ENCODE measurements around the gene DCAKD.

DCAKD gene

DNA sequence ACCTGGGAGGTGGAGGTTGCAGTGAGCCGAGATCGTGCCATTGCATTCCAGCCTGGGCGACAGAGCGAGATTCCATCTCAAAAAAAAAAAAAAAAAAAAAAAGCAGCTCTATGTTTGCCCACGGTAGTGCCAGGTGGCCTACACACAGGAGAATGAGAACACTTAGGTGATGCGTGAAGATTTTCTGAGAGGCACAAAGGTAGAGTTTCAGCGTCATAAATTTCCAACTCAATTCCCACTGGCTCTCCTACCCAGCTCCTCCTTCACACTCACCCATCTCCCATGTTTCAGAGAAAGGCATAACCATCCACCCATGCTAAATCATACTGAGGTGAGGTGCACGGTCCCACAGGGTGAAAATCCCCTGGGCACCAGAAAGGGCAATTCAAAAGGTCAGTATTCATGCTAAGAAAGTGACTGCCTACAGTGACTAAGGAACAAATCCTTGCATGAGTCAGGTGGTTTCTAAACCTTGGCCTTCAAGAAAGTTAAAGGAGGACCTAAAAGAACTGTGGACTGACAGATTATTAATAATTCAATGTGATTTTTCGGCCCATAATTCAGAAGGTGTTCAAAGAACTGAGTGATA, 4.8 kb downstream of the DCAKD start:
- Histone ChIP-seq H3K27me3 (no peaks in the 10 kb centered on the region), H3K4me1 (peaks cover 5% of the 10 kb centered on the region; the same call in 1 of the 2 replicates), H3K36me3 (no peaks in the 10 kb centered on the region), H3K9me3 (no peaks in the 10 kb centered on the region), H3K4me3 (ENCODE audit: low read depth, low read length) (no peak overlapping the region)
- TF ChIP-seq, protein P1, sequence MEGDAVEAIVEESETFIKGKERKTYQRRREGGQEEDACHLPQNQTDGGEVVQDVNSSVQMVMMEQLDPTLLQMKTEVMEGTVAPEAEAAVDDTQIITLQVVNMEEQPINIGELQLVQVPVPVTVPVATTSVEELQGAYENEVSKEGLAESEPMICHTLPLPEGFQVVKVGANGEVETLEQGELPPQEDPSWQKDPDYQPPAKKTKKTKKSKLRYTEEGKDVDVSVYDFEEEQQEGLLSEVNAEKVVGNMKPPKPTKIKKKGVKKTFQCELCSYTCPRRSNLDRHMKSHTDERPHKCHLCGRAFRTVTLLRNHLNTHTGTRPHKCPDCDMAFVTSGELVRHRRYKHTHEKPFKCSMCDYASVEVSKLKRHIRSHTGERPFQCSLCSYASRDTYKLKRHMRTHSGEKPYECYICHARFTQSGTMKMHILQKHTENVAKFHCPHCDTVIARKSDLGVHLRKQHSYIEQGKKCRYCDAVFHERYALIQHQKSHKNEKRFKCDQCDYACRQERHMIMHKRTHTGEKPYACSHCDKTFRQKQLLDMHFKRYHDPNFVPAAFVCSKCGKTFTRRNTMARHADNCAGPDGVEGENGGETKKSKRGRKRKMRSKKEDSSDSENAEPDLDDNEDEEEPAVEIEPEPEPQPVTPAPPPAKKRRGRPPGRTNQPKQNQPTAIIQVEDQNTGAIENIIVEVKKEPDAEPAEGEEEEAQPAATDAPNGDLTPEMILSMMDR (IDR thresholded peaks at IDR 0.05; ENCODE audit: low read depth, low read length), result no peak
- no peak for DNase-seq

DNA sequence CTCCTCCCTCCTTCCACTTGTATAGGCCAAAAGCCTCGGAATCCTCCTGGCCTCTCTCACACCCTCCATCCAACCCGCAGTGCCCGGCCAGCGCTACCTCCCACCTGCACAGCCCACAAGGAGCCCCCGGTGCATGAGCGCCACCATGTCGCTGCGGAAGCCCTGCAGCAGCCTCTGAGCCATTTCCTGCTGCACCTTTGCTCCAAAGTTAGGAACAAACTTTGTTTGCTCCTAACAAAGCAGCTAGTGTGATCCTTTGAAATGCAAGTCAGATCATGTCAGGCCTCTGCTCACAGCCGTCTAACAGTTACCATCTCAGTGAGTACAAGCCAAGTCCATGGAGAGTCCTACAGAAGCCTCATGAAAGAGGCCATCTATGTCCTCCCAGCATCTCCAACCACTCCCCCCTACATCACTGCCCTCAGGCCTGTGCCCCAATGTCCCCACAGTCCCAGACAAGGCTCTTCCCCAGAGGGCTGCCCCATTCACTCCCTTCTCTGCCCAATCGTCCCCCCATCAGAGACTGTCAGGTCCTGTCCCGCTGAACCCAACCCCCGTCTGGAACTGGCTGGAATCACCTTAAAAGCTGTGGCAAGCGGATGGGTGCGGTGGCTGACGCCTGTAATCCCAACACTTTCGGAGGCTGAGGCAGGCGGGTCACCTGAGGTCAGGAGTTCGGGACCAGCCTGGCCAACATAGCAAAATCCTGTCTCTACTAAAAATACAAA, 7.5 kb downstream of the DCAKD start:
- Histone ChIP-seq H3K4me3 (ENCODE audit: low read depth, low read length) (no peak overlapping the region), H3K9me3 (no peaks in the 10 kb centered on the region), H3K4me1 (peaks cover 5% of the 10 kb centered on the region), H3K36me3 (no peaks in the 10 kb centered on the region), H3K27me3 (no peaks in the 10 kb centered on the region)
- DNase-seq, result no peak
- TF ChIP-seq, protein P1 (IDR thresholded peaks at IDR 0.05; ENCODE audit: low read depth, low read length), result no peak

DNA sequence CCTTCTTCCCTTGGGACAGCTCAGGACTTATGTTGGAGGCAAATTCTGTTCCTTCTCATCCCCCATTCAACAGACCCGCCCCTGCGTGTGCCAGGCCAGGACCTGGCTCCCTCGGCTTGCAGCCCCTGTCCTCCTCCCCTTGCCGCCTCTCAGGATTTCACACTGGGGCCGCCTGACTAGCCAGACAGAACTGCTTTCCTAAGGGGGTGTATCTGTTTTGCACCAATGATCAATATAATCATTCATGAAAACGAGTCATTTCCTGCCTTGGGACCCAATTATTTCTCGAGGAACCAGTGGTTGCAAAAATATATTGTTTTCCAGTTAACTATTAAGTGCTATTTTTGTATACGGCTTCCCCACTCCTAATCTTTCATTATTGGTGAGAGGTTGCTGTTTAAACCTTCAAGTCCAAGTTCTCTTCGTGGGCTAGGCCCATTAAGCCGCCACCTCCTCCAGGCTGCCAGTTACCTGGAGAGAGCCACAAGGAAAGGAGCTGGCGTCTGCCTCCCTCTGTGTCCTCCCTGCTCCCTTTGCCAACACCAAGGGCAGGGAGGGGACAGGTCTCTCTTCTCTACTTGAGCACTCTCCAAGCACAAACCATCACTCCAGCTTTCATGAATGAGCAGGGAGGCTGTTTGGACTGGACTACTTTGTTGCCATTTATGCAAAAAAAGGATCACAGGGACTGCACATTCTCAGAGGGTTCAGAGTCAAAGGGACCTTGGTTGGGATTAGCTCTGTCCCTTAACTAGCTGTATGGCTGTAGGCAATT, 8.9 kb downstream of the DCAKD start:
- DNase-seq, result no peak
- Histone ChIP-seq H3K27me3 (no peaks in the 10 kb centered on the region), H3K9me3 (no peaks in the 10 kb centered on the region), H3K4me3 (ENCODE audit: low read depth, low read length) (no peak overlapping the region), H3K4me1 (peaks cover 5% of the 10 kb centered on the region), H3K36me3 (no peaks in the 10 kb centered on the region)
- TF ChIP-seq, protein P1 (IDR thresholded peaks at IDR 0.05; ENCODE audit: low read depth, low read length), result no peak

DNA sequence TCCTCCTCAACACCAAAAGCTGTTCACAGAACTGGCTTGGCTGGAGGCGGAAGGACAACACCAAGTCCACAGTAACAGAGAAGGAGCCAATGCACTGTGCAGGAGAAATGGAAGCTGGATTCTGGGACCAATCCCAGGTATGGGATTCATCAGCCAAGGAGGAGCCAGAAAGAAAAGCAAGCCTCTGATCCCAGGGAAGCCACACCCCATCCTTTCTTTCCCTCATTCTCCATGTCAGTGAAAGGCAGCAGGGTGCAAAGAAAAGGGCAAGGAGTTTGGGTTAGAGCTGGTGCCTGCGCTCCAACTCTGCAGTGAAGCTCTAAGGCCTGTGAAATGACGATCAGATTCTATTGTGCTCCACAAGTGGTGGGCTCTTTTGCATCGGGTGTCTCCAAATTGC, 11.0 kb downstream of the DCAKD start:
- Histone ChIP-seq H3K9me3 (no peaks in the 10 kb centered on the region), H3K4me3 (ENCODE audit: low read depth, low read length) (no peak overlapping the region), H3K4me1 (peaks cover 8% of the 10 kb centered on the region), H3K27me3 (no peaks in the 10 kb centered on the region), H3K36me3 (no peaks in the 10 kb centered on the region)
- TF ChIP-seq, protein P1 (IDR thresholded peaks at IDR 0.05; ENCODE audit: low read depth, low read length), result no peak
- no peak for DNase-seq

DNA sequence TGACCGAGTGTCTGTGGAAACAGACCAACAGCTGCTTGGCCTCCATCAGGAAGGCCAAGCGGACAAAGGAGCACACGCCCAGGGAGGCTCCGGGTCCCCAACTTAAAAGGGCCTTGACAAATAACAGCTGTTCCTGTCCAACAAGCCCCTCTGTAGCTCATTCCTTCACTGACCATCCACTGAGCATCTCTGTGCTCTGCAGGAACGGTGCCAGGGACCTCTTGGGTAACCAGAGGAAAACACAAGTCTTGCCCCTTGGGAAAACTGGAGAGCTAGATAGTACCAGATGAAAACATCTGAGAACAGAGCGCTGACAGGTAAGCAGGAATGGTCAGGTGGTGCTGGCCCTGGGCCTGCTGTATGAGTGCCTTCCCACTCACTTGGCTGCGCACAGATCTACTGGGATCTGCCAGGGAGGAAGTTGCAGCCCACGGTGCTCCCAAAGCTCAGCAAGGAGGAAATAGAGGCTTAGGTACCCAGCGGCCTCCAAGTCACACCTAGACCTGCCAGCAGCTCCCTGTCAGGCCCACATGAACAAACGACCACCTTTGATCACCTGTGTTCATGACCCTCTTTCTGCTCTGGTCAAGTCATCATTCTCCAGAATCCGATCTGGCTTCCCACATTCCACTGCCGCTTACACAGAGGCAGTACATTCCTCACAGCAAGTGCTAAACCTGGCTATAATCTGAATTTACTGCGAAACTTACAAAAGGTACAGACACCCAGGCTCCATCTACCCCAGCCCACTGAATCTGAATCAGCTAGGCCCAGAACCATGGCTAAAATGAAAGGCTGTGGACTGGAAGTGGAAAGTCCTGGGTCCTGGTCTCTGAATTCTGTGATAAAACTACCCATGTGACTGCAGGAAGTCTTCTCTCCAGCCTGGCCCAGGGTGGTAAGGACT, 12.5 kb downstream of the DCAKD start:
- Histone ChIP-seq H3K9me3 (no peaks in the 10 kb centered on the region), H3K36me3 (peaks cover 2% of the 10 kb centered on the region), H3K4me3 (ENCODE audit: low read depth, low read length) (no peak overlapping the region), H3K4me1 (peaks cover 8% of the 10 kb centered on the region), H3K27me3 (no peaks in the 10 kb centered on the region)
- TF ChIP-seq, protein P1 (IDR thresholded peaks at IDR 0.05; ENCODE audit: low read depth, low read length), result no peak
- DNase-seq, result no peak
